Ovary (tissue), 9 donors: ENCODE measurements around the gene DIAPH3. TPM values are rescaled to one million over a fixed set of nuclear protein-coding genes. Genes with fewer than 3 reads are reported as not detected.

Source experiments
- DNase-seq, 5 donors: peaks; one replicate each; pipeline ENCODE4 v3.0.0-alpha.2; 2019 to 2020
- H3K27ac ChIP-seq, 2 donors: fragments of 200-600 bp; one replicate each; pipeline versions ENCODE4 v1.5.1 to v1.8.0; 2019 to 2022
- H3K27me3 ChIP-seq: fragments of 200-600 bp; one replicate; pipeline ENCODE4 v1.8.0; 2022
- H3K36me3 ChIP-seq: fragments of 200-600 bp; sonication (generic); one replicate; pipeline ENCODE4 v1.5.1; 2019
- H3K4me1 ChIP-seq: one replicate; pipeline ENCODE4 v1.8.1; 2013; ENCODE audit warnings: mild to moderate bottlenecking, moderate library complexity; ENCODE audit not compliant: insufficient read depth
- H3K4me3 ChIP-seq: fragments of 200-600 bp; sonication (generic); one replicate; pipeline ENCODE4 v1.5.1; 2017
- H3K9me3 ChIP-seq, 2 donors: fragments of 200-600 bp in 1 of 2; sonication (generic) in 1 of 2; one replicate each; pipeline versions ENCODE4 v1.5.1 to v1.8.1; 2013 to 2019; ENCODE audit warnings: mild to moderate bottlenecking in 1 of 2, moderate library complexity in 1 of 2
- EP300 ChIP-seq: sonication (generic); formaldehyde crosslinking; IDR thresholded peaks from one replicate; pipeline ENCODE4 v1.6.1; 2017; ENCODE audit warnings: antibody characterized with exemption
- POLR2A ChIP-seq: fragments of 450-650 bp; IDR thresholded peaks from one replicate; pipeline ENCODE4 v1.6.1; 2017; ENCODE audit warnings: antibody characterized with exemption, mild to moderate bottlenecking, moderate library complexity
- WGBS, 3 donors: extraction: QIAGEN DNeasy Blood & Tissue Kit in 1 of 3; methylation state at CpG; one replicate each; pipeline versions ENCODE4 v1.1.5 to v1.1.7; 2013 to 2017; 5-methylcytosine and 5-hydroxymethylcytosine counted together
- intact Hi-C, 4 donors: fragments of 100-400 bp; cut with DNase I; formaldehyde crosslinking; loops; one replicate each; pipeline versions ENCODE4 v1.11.0 to v1.15.1; 2022 to 2023
- polyA plus RNA-seq, 2 donors: library from polyadenylated mRNA; stranded (reverse); fragments of 200-250 nt in 1 of 2; fragments of 350-450 nt in 1 of 2; fragmentation: Illumina TruSeq in 1 of 2; extraction: RNeasy Lipid Tissue Mini Kit (QIAGEN cat#74804) in 1 of 2; gene quantifications; one replicate each; pipeline ENCODE4 v1.2.3, GENCODE V29; 2013 to 2014
- total RNA-seq, 7 donors: library from RNA; depleted of rRNA in 2 of 7; stranded (reverse); fragments of >200 nt in 2 of 7; fragmentation: NEBNext Ultra II Directional in 3 of 7; extraction: Animal tissue kit (Norgen Biotek cat#: 25700) in 3 of 7; gene quantifications; one replicate each; pipeline versions ENCODE4 v1.1.0 to v1.2.4, GENCODE V29; 2016 to 2023
- TF ChIP-seq, protein P1 (sequence below), 3 donors: fragments of 450-650 bp in 2 of 3; fragments of 200-600 bp in 1 of 3; IDR thresholded peaks; one replicate each; pipeline versions ENCODE4 v1.5.1 to v1.8.0; 2016 to 2022; ENCODE audit warnings: antibody characterized with exemption in 3 of 3, mild to moderate bottlenecking in 1 of 3
- donor health status: DM: no; HTN: no; CAD: no; lungs with moderate emphysema.
- donor health status: DM: no; HTN: no; CAD: no.
- donor health status: Bipolar disorder and iron deficiency.
- donor health status: DM: yes; HTN: yes; CAD: no.
- donor health status: DM: no; HTN: no; CAD: no.
- donor health status: DM: yes; HTN: yes; CAD: no.

Gene DIAPH3
- total and polyA plus RNA-seq, 9 donors: 0.13 to 2.6 (median 0.40) TPM; not detected in 1

DNA sequence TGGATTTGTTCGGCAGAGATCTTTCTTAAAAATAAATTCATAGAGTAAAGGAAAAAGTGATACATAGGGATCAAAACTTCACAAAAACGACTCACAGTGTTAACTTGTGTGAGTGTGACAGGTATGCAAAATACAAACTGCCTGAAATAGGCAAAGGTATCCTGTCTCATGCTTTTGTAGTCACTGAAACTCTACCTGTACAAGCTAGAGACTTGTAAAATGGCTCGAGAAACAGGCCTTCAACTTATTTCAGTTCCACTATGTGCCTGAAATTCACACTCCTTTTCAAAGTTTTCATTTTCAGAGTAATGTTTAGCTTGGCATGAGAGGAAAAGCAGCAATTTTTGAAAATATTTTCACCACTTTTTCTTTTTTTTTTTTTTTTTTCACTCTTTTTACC lies 290.4 kb downstream of the DIAPH3 start:
- Histone ChIP-seq H3K27me3 (no peaks in the 10 kb centered on the region), H3K36me3 (no peaks in the 10 kb centered on the region), H3K27ac (no peak overlapping the region), H3K4me3 (no peak overlapping the region), H3K9me3 (no peaks in the 10 kb centered on the region), H3K4me1 (no peaks in the 10 kb centered on the region)
- TF ChIP-seq, protein P1, sequence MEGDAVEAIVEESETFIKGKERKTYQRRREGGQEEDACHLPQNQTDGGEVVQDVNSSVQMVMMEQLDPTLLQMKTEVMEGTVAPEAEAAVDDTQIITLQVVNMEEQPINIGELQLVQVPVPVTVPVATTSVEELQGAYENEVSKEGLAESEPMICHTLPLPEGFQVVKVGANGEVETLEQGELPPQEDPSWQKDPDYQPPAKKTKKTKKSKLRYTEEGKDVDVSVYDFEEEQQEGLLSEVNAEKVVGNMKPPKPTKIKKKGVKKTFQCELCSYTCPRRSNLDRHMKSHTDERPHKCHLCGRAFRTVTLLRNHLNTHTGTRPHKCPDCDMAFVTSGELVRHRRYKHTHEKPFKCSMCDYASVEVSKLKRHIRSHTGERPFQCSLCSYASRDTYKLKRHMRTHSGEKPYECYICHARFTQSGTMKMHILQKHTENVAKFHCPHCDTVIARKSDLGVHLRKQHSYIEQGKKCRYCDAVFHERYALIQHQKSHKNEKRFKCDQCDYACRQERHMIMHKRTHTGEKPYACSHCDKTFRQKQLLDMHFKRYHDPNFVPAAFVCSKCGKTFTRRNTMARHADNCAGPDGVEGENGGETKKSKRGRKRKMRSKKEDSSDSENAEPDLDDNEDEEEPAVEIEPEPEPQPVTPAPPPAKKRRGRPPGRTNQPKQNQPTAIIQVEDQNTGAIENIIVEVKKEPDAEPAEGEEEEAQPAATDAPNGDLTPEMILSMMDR (IDR thresholded peaks at IDR 0.05): no peak
- TF ChIP-seq EP300: no peak
- no peak for TF ChIP-seq POLR2A
- DNase-seq: no peak
- WGBS, 3 donors: 85 to 90% (median 88%) methylated on average over 3 of the region's 3 CpGs
- intact Hi-C loops: no loop called here

GRCh38 chr13:59867867-59868266 lies 295.9 kb downstream of the DIAPH3 start:
- Histone ChIP-seq H3K36me3 (no peaks in the 10 kb centered on the region), H3K4me3 (no peak overlapping the region), H3K27me3 (no peaks in the 10 kb centered on the region), H3K9me3 (no peaks in the 10 kb centered on the region), H3K27ac (no peak overlapping the region), H3K4me1 (no peaks in the 10 kb centered on the region)
- intact Hi-C loops: no loop called here
- DNase-seq: no peak
- 37 to 44% (median 41%) methylated on average over 5 of the region's 5 CpGs for whole genome bisulfite sequencing, 3 donors
- TF ChIP-seq POLR2A (no peak), EP300 (no peak)
- TF ChIP-seq, protein P1 (IDR thresholded peaks at IDR 0.05): no peak

DNA sequence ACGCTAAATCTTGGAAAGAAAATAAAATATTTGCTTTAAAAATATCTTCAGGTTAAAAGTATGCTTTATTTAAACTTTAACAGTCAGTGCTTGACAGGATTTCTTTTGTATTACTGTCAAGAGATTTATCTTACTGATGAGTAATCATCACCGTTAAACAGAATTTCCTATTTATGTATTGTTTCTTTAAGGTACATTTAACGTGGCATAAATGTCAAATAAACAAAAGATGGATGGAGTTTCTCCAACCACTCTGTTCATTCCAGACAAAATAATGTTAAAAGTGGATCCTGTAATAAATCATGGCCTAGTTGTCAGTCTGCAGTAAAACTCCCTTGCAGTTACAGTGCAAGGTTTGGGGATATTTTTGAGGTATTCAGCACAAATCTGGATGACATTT lies 298.3 kb downstream of the DIAPH3 start:
- no peak for DNase-seq
- H3K36me3 ChIP-seq: no peaks in the 10 kb centered on the region
- TF ChIP-seq, protein P1 (IDR thresholded peaks at IDR 0.05): no peak
- TF ChIP-seq EP300: no peak
- no peak for TF ChIP-seq POLR2A
- no peaks in the 10 kb centered on the region for H3K9me3 ChIP-seq
- intact Hi-C loops: no loop called here
- H3K27ac ChIP-seq: no peak overlapping the region
- 3 to 8% (median 6%) methylated on average over 3 of the region's 3 CpGs for WGBS, 3 donors
- no peak overlapping the region for H3K4me3 ChIP-seq
- H3K27me3 ChIP-seq: no peaks in the 10 kb centered on the region
- H3K4me1 ChIP-seq: no peaks in the 10 kb centered on the region

DNA sequence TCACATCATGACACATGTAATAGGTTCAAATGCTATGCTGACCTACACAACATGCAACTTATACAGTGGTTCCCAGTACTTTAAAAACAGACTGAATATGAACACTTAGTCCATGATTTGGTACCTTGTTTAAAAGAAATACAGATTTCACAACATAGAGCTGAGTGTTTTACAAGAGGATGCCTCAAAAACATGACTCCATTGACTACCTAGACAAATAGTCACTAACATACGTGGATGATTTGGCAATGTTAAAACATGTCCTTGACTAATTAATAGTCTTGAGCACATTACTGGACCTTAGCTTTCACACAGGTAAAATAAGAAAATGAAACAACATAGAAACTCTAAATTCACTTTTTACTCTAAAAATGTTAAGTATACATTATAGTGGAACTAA lies 300.1 kb downstream of the DIAPH3 start:
- Histone ChIP-seq H3K4me1 (no peaks in the 10 kb centered on the region), H3K36me3 (no peaks in the 10 kb centered on the region), H3K27me3 (no peaks in the 10 kb centered on the region), H3K27ac (no peak overlapping the region), H3K9me3 (no peaks in the 10 kb centered on the region), H3K4me3 (no peak overlapping the region)
- TF ChIP-seq, protein P1 (IDR thresholded peaks at IDR 0.05): no peak
- TF ChIP-seq POLR2A: no peak
- no peak for TF ChIP-seq EP300
- WGBS, 3 donors: 86 to 91% (median 87%) methylated on average over 1 of the region's 1 CpG
- DNase-seq: no peak
- intact Hi-C loops: no loop called here
